K562 (cell line): ENCODE data around the gene UBA1.

Experiments
- KLF6 ChIP-seq: fragments of 250-450 bp; sonication (Bioruptor Pico); IDR thresholded peaks from 2 replicates; pipeline ENCODE4 v1.4.0; 2020; ENCODE audit warnings: mild to moderate bottlenecking, moderate library complexity, borderline replicate concordance
- POLR2A ChIP-seq: fragments of 450-650 bp; conservative IDR thresholded peaks from 2 replicates; pipeline ENCODE4 v1.6.1; 2016
- TCF7L2 ChIP-seq: fragments of 150-350 bp; IDR thresholded peaks from 2 replicates; pipeline ENCODE4 v1.6.1; 2016; ENCODE audit warnings: low read depth, mild to moderate bottlenecking, low read length, moderate library complexity
- TF ChIP-seq, protein P1 (sequence below), 3 experiments: IDR thresholded peaks in 2 of 3; conservative IDR thresholded peaks in 1 of 3; 2 replicates each; pipeline ENCODE4 v1.5.1; 2011 to 2012; ENCODE audit warnings: low read length in 3 of 3, mild to moderate bottlenecking in 3 of 3, control low read depth in 2 of 3, improper control_type of control experiment in 1 of 3, inconsistent platforms in 1 of 3, low read depth in 1 of 3, mixed read lengths in 1 of 3, moderate library complexity in 1 of 3; ENCODE audit not compliant: insufficient read depth in 2 of 3

GRCh38 chrX:47187106-47187677 lies 6.4 kb upstream of the UBA1 start:
- no peak for TF ChIP-seq POLR2A
- no peak for TF ChIP-seq TCF7L2
- no peak for TF ChIP-seq KLF6 (CRISPR knock-in tag)
- TF ChIP-seq, protein P1, sequence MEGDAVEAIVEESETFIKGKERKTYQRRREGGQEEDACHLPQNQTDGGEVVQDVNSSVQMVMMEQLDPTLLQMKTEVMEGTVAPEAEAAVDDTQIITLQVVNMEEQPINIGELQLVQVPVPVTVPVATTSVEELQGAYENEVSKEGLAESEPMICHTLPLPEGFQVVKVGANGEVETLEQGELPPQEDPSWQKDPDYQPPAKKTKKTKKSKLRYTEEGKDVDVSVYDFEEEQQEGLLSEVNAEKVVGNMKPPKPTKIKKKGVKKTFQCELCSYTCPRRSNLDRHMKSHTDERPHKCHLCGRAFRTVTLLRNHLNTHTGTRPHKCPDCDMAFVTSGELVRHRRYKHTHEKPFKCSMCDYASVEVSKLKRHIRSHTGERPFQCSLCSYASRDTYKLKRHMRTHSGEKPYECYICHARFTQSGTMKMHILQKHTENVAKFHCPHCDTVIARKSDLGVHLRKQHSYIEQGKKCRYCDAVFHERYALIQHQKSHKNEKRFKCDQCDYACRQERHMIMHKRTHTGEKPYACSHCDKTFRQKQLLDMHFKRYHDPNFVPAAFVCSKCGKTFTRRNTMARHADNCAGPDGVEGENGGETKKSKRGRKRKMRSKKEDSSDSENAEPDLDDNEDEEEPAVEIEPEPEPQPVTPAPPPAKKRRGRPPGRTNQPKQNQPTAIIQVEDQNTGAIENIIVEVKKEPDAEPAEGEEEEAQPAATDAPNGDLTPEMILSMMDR (IDR thresholded peaks at IDR 0.05 in 2 of 3, conservative IDR thresholded peaks at IDR 0.05 in 1 of 3; ENCODE audit: insufficient read depth in 2 of 3, low read depth in 1 of 3, low read length in 3 of 3), result no peak
